RWPE2 (cell line): Measurements from ENCODE around the gene CDK5R2.

Experiments used
- ATAC-seq: fragments of 200-7000 bp; cut with Tn5 transposase; 3 replicates; pipeline ENCODE4 v1.9.1; 2021; ENCODE audit warnings: low read depth
- DNase-seq: peaks from one replicate; pipeline ENCODE4 v3.0.0-alpha.2; 2020; ENCODE audit warnings: low spot score
- H3K27ac ChIP-seq: fragments of 450-650 bp; 2 replicates; pipeline ENCODE4 v1.5.1; 2017; ENCODE audit warnings: mild to moderate bottlenecking; ENCODE audit not compliant: poor library complexity, severe bottlenecking
- H3K27me3 ChIP-seq: fragments of 250-450 bp; sonication (Bioruptor Pico); 2 replicates; pipeline ENCODE4 v1.5.1; 2021; ENCODE audit warnings: mild to moderate bottlenecking, moderate library complexity; ENCODE audit not compliant: insufficient read depth, poor library complexity, severe bottlenecking
- H3K36me3 ChIP-seq: fragments of 250-450 bp; sonication (Bioruptor Pico); 2 replicates; pipeline ENCODE4 v1.5.1; 2020; ENCODE audit warnings: low read depth, mild to moderate bottlenecking, moderate library complexity
- H3K4me1 ChIP-seq: fragments of 250-450 bp; sonication (Bioruptor Pico); 2 replicates; pipeline ENCODE4 v1.5.1; 2021; ENCODE audit warnings: mild to moderate bottlenecking, moderate library complexity; ENCODE audit not compliant: insufficient read depth, poor library complexity, severe bottlenecking
- H3K4me3 ChIP-seq: fragments of 250-450 bp; sonication (Bioruptor Pico); 2 replicates; pipeline ENCODE4 v1.5.1; 2021; ENCODE audit warnings: mild to moderate bottlenecking, moderate library complexity; ENCODE audit not compliant: severe bottlenecking
- H3K9me3 ChIP-seq: fragments of 250-450 bp; sonication (Bioruptor Pico); 2 replicates; pipeline ENCODE4 v1.5.1; 2021; ENCODE audit warnings: mild to moderate bottlenecking, moderate library complexity; ENCODE audit not compliant: severe bottlenecking
- TF ChIP-seq, protein P1 (sequence below): fragments of 450-650 bp; IDR thresholded peaks from one replicate; pipeline ENCODE4 v1.5.1; 2017; ENCODE audit warnings: mild to moderate bottlenecking, moderate library complexity; ENCODE audit not compliant: poor library complexity, severe bottlenecking

CDK5R2 gene

DNA sequence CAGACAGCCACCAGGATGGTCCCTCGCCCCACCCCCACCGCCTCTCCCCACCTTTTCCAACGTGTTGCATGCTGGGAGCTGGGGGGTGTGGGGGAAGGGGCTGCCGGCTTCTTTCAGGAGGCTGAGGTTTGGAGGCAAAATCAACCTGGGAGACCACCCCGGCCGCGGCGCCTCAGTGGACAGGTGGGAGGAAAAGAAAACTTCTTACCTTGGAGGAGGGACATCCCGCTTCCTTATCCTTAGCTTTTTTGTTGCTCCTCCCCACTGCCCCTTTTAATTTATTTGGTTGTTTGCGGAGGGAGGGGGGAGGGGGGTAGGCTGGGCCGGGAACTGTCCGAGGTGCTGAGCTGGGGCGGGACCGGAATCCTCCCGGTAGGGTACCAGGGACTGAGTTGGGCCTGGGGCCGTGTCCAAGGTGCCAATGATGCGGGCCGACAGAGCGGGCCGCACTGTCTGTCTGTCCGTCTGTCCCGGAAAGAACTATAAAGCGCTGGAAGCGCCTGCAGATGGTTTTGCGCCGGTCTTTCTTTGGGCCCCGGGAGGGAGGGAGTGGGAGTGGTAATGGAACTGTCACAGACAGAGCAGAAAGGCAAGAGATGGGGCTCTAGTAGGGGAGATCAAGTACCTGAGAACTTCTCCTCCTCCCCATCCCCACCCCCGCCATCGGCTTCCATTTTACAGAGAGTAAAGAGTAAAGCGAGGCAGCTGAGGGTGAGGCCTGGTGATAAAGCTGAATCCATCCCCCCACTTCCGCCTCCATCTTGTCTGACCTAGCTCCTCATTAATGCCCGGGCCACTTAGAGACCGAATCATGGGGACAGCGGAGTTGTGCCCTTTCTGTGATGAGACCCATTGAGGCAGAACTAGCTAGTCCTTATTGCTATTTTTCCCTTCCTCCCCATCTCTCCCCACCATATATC lies 2.4 kb downstream of the CDK5R2 start:
- peaks cover 5% of the 10 kb centered on the region for H3K4me1 ChIP-seq
- TF ChIP-seq, protein P1, sequence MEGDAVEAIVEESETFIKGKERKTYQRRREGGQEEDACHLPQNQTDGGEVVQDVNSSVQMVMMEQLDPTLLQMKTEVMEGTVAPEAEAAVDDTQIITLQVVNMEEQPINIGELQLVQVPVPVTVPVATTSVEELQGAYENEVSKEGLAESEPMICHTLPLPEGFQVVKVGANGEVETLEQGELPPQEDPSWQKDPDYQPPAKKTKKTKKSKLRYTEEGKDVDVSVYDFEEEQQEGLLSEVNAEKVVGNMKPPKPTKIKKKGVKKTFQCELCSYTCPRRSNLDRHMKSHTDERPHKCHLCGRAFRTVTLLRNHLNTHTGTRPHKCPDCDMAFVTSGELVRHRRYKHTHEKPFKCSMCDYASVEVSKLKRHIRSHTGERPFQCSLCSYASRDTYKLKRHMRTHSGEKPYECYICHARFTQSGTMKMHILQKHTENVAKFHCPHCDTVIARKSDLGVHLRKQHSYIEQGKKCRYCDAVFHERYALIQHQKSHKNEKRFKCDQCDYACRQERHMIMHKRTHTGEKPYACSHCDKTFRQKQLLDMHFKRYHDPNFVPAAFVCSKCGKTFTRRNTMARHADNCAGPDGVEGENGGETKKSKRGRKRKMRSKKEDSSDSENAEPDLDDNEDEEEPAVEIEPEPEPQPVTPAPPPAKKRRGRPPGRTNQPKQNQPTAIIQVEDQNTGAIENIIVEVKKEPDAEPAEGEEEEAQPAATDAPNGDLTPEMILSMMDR: no peak
- H3K9me3 ChIP-seq: no peaks in the 10 kb centered on the region
- no peak overlapping the region for H3K27ac ChIP-seq
- H3K4me3 ChIP-seq: no peak overlapping the region
- no peak for DNase-seq
- peaks cover 45% of the 10 kb centered on the region for H3K27me3 ChIP-seq
- no peaks in the 10 kb centered on the region for H3K36me3 ChIP-seq
- ATAC-seq: no peak

DNA sequence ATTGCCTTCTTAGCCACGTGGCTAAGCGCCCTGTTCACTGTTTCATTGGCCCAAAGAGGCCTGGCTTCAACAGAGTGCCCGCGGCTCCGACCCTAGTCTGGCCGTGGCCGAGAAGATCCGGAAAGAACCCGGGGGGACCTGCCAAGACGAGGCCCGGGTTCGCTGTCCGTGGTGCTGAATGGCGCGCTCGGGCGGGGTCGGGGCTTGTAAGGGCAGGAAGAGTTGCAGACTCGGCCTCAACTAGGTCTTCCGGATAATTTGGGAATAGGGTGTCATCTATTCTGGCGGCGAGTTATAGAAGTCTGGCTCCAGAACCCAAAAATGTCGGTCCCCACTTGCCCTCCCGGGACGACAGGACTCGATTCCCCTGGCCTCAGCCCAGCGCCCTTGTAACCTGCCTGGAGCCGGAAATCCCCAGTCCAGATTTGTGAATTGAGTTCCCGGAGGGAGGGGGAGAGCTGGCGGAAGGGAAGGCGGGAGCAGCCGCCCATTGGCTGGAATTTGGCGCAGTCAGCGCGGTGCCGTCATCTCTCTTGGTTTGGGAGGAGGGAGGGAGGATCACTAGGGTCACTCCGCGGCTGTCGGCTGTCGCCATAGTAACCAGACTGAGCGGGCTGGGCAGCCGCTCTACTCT lies 3.5 kb downstream of the CDK5R2 start:
- ATAC-seq: no peak
- Histone ChIP-seq H3K36me3 (no peaks in the 10 kb centered on the region), H3K27me3 (peaks cover 45% of the 10 kb centered on the region), H3K4me3 (no peak overlapping the region), H3K27ac (no peak overlapping the region), H3K9me3 (no peaks in the 10 kb centered on the region), H3K4me1 (peaks cover 5% of the 10 kb centered on the region)
- DNase-seq: no peak
- TF ChIP-seq, protein P1: no peak

DNA sequence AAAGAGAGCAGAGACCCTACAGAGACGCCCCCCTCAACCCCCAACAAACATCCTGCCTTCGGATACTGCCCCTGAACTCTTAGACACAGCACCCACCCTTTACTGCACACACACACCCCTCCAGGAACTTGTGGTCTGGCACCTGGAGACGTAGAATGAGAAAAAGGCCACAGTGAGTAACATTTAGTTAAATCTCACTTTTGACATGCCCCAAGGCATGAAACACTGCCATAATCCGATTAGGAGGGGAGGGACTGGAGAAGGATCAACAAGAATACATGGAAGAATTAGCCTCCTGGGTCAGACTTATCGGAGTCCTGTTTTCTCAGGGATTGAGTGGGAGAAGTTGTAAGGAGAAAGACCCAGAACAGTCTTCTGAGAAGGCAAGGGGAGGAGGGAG lies 4.1 kb downstream of the CDK5R2 start:
- peaks cover 48% of the 10 kb centered on the region for H3K27me3 ChIP-seq

DNA sequence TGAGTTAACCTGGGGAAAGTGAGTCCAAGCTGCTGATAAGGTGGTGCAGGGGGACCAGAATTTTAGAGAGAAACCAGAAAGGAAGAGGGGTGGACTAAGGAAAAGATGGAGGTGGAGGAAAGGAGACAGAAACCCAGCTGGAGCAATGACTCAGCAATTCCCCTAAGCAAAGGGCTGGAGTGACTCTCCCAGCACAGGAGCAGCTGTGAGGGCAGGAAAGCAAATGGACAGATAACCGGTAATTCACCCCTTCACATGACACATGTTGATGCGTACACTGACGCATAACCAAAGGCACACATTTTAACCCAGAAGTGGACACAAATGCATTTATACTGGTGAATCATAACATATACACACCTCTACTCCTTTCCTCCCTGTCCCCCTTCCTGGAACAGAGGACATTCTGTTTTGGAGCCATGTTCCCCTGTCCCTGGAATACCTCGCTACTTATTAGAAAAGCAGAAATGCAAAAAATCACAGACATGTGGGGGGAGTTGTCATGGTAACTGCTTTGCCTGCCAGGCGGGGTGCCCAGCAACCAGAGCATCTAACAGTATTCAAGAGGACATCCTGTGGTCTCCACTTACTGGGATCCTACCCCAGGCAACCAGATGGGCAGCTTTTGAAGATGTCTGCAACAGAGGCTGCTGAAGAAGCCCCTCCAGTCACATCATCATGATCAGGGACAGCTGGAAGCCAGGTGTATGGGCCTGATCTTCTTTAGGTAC lies 4.7 kb downstream of the CDK5R2 start:
- no peaks in the 10 kb centered on the region for H3K36me3 ChIP-seq
- DNase-seq: no peak
- H3K27me3 ChIP-seq: peaks cover 44% of the 10 kb centered on the region
- H3K27ac ChIP-seq: no peak overlapping the region
- TF ChIP-seq, protein P1: no peak
- H3K4me1 ChIP-seq: peaks cover 5% of the 10 kb centered on the region
- ATAC-seq: peak; percentile 46
- H3K9me3 ChIP-seq: no peaks in the 10 kb centered on the region
- H3K4me3 ChIP-seq: no peak overlapping the region

More for the DNA sequence above, 4.1 kb downstream of the CDK5R2 start:
- TF ChIP-seq, protein P1: no peak
- Histone ChIP-seq H3K9me3 (no peaks in the 10 kb centered on the region), H3K27ac (no peak overlapping the region), H3K36me3 (no peaks in the 10 kb centered on the region), H3K4me3 (no peak overlapping the region), H3K4me1 (peaks cover 5% of the 10 kb centered on the region)
- DNase-seq (no peak), ATAC-seq (no peak)
